ENCODE measurements around the gene ALDOC. TPM values are rescaled to one million over a fixed set of nuclear protein-coding genes. Genes with fewer than 3 reads are reported as not detected.
"Not testable (repeated sequence)": the region's sequence is repeated elsewhere in the genome, so short reads cannot be mapped to it uniquely, and the experiment has no call there.

ALDOC gene
- polyA plus RNA-seq, 1 of the 3 experiments (the other 2 are of a cell fraction), result 10.3 TPM

DNA sequence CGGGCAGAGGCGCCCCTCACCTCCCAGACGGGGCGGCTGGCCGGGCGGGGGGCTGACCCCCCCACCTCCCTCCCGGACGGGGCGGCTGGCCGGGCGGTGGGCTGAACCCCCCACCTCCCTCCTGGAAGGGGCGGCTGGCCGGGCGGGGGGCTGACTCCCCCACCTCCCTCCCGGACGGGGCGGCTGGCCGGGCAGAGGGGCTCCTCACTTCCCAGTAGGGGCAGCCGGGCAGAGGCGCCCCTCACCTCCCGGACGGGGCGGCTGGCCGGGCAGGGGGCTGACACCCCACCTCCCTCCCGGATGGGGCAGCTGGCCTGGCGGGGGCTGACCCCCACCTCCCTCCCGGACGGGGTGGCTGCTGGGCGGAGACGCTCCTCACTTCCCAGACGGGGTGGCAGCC is 27.3 kb upstream of the ALDOC start:
- H4K20me1 ChIP-seq (ENCODE audit: insufficient read depth); H3K9me2 ChIP-seq; POLR2A ChIA-PET; H3K9ac ChIP-seq; H3K27ac ChIP-seq (ENCODE audit: low read depth in 2 of 2, low read length in 1 of 2); CTCF ChIA-PET; H3K79me2 ChIP-seq (ENCODE audit: insufficient read depth); H2AFZ ChIP-seq (ENCODE audit: low read depth); DNase-seq; H3K4me1 ChIP-seq (ENCODE audit: control insufficient read depth in 1 of 2, insufficient read depth in 2 of 2, low read depth in 1 of 2, low read length in 1 of 2); H3K9me3 ChIP-seq; H3K27me3 ChIP-seq (ENCODE audit: insufficient read depth); H3K4me3 ChIP-seq (ENCODE audit: low read depth in 2 of 2, low read length in 1 of 2); H3K4me2 ChIP-seq: not testable (repeated sequence)
- 96% methylated on average over 17 of the region's 31 CpGs for WGBS (ENCODE audit: low lambda C conversion rate)
- Histone ChIP-seq H3K36me3 (replicated peaks in 1 of 2; ENCODE audit: control insufficient read depth in 1 of 2, insufficient read depth in 2 of 2, low read length in 1 of 2) (peaks cover 0 to 11% of the 10 kb centered on the region in 2 experiments), H3F3A (replicated peaks; ENCODE audit: insufficient read depth) (peaks cover 24% of the 10 kb centered on the region)

DNA sequence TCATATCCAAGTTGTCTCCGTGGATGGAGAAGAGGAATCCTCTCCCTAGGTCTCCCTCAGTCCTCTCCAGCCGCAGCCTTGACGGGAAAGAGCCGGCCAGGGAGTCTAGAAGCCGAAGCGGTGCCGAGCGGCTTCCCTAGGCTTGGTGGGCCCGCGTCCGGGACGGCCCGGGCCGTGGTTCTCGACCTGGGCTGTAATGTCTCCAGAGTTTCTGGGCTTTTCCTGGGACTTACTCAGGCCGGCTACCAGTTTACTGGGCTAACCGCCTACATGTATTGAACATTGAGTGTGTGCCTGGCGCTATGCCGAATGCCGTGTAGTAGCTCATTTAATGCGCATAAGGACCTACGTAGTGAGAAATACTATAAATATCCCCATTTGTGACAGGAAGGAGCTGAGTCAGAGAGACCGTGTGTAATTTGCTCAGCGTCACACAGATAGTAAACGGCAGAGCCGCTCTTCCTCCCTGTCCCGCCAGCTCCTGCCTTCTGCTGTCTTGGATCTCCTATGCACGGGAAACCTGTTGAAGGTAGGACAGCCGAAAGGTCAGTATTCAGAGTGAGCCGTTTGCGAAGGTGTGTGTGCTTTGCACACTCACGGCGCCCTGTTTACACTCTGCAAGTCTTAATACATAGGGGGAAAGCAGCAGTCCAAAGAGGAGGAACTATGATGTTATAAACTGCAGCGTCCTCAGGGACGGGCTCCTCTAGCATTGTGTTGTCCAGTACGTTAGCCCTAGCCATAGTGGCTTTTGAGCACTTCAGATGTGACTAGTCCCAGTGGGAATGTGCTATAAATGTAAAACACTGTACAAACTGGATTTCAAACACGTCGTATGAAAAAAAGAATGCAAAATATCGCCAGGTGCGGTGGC is 22.9 kb upstream of the ALDOC start:
- H4K20me1 ChIP-seq (ENCODE audit: insufficient read depth), result no peaks in the 10 kb centered on the region
- CTCF ChIA-PET, result interaction anchor here (0.5 to 2.3 kb wide), 6 partner anchors 9 to 1249 kb away, joined by 3 to 6 read pairs (median 4); partner anchors contain the start of gene BLTP2
- H3K4me3 ChIP-seq (ENCODE audit: low read depth in 2 of 2, low read length in 1 of 2), result peak overlapping the region; percentile 65 to 83
- H3K9me2 ChIP-seq, result no peaks in the 10 kb centered on the region
- H3K27me3 ChIP-seq (ENCODE audit: insufficient read depth), result no peaks in the 10 kb centered on the region
- H3K4me2 ChIP-seq, result peak overlapping the region; percentile 93
- 31% methylated on average over 28 of the region's 40 CpGs for WGBS (ENCODE audit: low lambda C conversion rate)
- POLR2A ChIA-PET, result interaction anchor here (0.6 to 0.8 kb wide), 2 partner anchors 17 to 28 kb away, joined by 3 read pairs; no protein-coding TSS in a partner anchor
- DNase-seq, result peak; percentile 40
- peak overlapping the region; percentile 75 to 94 for H3K27ac ChIP-seq (ENCODE audit: low read depth in 2 of 2, low read length in 1 of 2)
- no peaks in the 10 kb centered on the region for H3K9me3 ChIP-seq
- H3K4me1 ChIP-seq (ENCODE audit: control insufficient read depth in 1 of 2, insufficient read depth in 2 of 2, low read depth in 1 of 2, low read length in 1 of 2), result peaks cover 6 to 9% of the 10 kb centered on the region in 2 experiments; a peak in 1 of 4 replicates
- H3K36me3 ChIP-seq (replicated peaks in 1 of 2; ENCODE audit: control insufficient read depth in 1 of 2, insufficient read depth in 2 of 2, low read length in 1 of 2), result peaks cover 0 to 3% of the 10 kb centered on the region in 2 experiments
- H3F3A ChIP-seq (replicated peaks; ENCODE audit: insufficient read depth), result peaks cover 25% of the 10 kb centered on the region
- peaks cover 40% of the 10 kb centered on the region for H3K79me2 ChIP-seq (ENCODE audit: insufficient read depth)
- H3K9ac ChIP-seq, result peak overlapping the region; percentile 87
- H2AFZ ChIP-seq (ENCODE audit: low read depth), result peak overlapping the region; percentile 81
- TF ChIP-seq NFIC (IDR thresholded peaks at IDR 0.05; ENCODE audit: borderline replicate concordance) (peak; percentile 56; the same call in 1 of the 2 replicates), FOXJ3 (CRISPR knock-in tag; IDR thresholded peaks at IDR 0.05) (no peak), TEAD4 (IDR thresholded peaks at IDR 0.05; ENCODE audit: borderline replicate concordance, insufficient read depth) (no peak), PBX3 (IDR thresholded peaks at IDR 0.05) (peak; percentile 47), POLR2AphosphoS5 (IDR thresholded peaks at IDR 0.05; ENCODE audit: low read depth, low read length) (no peak), USF1 (IDR thresholded peaks at IDR 0.05; ENCODE audit: borderline replicate concordance, low read depth) (no peak), TCF12 (IDR thresholded peaks at IDR 0.05) (no peak), RCOR1 (IDR thresholded peaks at IDR 0.05; ENCODE audit: low read length) (no peak), MEF2A (IDR thresholded peaks at IDR 0.05; ENCODE audit: borderline replicate concordance, low read depth) (0 out of 2 replicates have a peak, but pooled peaks have one; percentile 14), EZH2phosphoT487 (IDR thresholded peaks at IDR 0.05; ENCODE audit: borderline replicate concordance, low read depth) (no peak), RAD21 (IDR thresholded peaks at IDR 0.05; ENCODE audit: low read length) (no peak), TAF1 (IDR thresholded peaks at IDR 0.05; ENCODE audit: borderline replicate concordance, low read depth, low read length) (no peak), RXRA (IDR thresholded peaks at IDR 0.05; ENCODE audit: borderline replicate concordance, low read depth) (no peak), SIN3A (IDR thresholded peaks at IDR 0.05; ENCODE audit: borderline replicate concordance, low read depth, low read length) (no peak), FOXM1 (IDR thresholded peaks at IDR 0.05; ENCODE audit: low read depth) (no peak), FOSL2 (IDR thresholded peaks at IDR 0.05; ENCODE audit: borderline replicate concordance, low read depth) (peak; percentile 26; the same call in 1 of the 2 replicates), SMC3 (IDR thresholded peaks at IDR 0.05; ENCODE audit: low read depth, low read length) (no peak), RFX5 (IDR thresholded peaks at IDR 0.05; ENCODE audit: low read length) (no peak)
- TF ChIP-seq, protein P1, sequence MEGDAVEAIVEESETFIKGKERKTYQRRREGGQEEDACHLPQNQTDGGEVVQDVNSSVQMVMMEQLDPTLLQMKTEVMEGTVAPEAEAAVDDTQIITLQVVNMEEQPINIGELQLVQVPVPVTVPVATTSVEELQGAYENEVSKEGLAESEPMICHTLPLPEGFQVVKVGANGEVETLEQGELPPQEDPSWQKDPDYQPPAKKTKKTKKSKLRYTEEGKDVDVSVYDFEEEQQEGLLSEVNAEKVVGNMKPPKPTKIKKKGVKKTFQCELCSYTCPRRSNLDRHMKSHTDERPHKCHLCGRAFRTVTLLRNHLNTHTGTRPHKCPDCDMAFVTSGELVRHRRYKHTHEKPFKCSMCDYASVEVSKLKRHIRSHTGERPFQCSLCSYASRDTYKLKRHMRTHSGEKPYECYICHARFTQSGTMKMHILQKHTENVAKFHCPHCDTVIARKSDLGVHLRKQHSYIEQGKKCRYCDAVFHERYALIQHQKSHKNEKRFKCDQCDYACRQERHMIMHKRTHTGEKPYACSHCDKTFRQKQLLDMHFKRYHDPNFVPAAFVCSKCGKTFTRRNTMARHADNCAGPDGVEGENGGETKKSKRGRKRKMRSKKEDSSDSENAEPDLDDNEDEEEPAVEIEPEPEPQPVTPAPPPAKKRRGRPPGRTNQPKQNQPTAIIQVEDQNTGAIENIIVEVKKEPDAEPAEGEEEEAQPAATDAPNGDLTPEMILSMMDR (IDR thresholded peaks at IDR 0.05), result no peak
- TF ChIP-seq, protein P2, sequence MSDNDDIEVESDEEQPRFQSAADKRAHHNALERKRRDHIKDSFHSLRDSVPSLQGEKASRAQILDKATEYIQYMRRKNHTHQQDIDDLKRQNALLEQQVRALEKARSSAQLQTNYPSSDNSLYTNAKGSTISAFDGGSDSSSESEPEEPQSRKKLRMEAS (IDR thresholded peaks at IDR 0.05; ENCODE audit: low read depth), result peak; percentile 46; the same call in 1 of the 2 replicates

All from SK-N-SH (cell line).